GM21515 (cell line): ENCODE measurements around the gene SLC2A9.
"Not testable (repeated sequence)": the region's sequence is repeated elsewhere in the genome, so short reads cannot be mapped to it uniquely, and the experiment has no call there.

Source experiments
- ATAC-seq: cut with Tn5 transposase; IDR thresholded peaks from one replicate; pipeline ENCODE4 v1.9.1; 2021; ENCODE audit not compliant: unreplicated experiment

SLC2A9 gene

DNA sequence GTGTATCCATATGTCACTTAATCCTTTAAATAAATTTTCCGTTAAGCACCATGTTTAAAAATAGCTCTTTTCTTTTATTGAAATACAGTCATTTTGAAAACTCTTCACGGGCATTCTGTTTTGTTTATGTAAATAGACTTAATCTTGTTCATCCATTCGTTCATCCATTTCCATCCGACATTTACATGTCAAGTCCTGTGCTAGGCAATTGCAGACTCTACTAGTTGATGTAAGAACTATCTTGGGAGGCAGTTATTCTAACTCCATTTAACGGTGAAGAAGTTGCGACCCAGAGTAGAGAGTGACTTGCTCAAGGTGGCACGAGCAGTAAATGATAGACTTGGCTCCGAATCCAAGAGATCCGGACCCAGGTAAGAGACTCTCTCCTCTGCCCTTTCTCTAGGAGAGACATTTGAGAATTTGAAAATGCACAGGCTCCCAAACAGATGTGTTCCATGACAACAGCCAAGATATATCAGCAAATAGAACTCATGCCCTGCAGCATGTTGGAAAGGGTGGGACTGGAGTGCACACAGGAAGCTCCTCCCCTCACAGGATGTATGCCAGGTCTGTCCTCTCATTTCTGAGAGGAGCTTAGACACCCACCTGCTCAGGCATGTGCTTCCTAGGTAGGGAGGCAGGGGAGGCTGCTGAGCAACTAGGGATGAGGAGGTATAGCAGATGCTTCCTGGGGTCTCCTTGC, 175.4 kb downstream of the SLC2A9 start:
- no peak for ATAC-seq

- no peak for ATAC-seq
These were observed 180.2 kb downstream of the SLC2A9 start for GRCh38 chr4:9841072-9841471.

DNA sequence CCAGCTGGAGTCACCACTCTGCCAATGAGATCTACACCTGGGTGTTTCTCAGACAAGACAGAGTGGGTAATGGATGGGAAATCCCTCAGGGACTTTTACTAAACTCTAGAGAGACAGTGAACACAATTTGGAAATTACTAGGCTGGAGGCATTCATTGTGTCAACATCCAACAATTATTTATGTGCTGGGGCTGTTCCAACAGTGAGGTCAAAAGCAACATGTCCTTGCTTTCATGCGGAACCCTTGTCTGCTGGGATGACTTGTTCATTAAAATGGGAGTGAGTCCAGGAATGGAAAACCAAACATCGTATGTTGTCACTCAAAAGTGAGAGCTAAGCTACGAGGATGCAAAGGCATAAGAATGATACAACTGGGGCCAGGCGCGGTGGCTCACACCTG, 185.9 kb downstream of the SLC2A9 start:
- no peak for ATAC-seq

GRCh38 chr4:9833421-9833820, 187.9 kb downstream of the SLC2A9 start:
- ATAC-seq: no peak

- ATAC-seq: no peak
These were observed 188.7 kb downstream of the SLC2A9 start for GRCh38 chr4:9832640-9833039.

DNA sequence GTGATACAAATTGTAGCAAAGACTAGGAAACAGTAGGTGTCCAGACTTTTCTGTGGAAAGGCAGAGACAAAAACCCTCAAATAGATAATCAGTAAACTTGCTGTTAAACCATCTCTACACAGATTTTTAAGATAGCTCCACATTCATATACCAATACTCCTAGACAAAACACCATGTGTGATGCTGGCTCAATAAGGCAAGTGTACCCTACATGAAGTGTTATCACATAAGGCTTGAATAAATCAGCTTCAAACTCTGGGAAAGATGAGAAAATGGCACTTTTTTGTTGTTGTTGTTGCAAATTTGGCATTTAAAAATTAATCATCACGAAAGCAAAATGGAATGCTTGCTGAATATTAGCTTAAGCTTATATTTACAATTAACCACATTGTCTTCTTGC, 194.7 kb downstream of the SLC2A9 start:
- no peak for ATAC-seq

DNA sequence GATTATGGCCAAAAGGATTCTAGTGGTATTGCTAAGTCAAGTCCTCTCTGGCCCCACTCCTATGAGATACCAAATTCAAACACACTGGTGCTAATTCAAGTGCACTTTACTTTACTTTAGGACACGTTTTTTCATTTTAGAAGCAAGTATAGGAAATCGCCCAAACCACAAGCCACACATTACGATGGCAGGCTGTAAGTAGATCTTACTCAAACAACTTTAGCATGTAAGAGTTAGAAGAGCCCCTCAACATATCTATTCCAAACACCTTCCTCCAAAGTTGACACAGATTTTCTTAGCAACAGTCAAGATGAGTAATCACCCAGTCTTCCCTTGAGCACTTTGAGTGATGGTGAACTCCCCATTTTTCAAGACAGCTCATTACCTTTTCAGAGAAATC, 196.2 kb downstream of the SLC2A9 start:
- no peak for ATAC-seq

DNA sequence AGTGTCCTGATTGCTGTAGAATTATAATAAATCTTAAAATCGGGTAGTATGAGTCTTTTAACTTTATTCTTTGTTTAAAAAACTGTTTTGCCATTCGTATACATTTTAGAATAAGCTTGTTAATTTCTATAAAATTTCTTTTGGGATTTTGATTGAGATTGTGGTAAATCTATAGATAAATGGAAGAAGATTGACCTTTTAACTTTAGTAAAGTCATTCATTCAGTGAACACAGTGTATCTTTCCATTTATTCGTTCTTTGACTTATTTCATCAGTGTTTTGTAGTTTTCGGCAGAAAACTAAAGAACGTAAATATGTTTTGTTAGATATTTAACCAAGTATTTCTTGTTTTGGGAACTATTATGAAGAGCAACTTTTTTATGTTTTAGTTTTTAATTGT, 201.0 kb downstream of the SLC2A9 start:
- ATAC-seq: no peak

DNA sequence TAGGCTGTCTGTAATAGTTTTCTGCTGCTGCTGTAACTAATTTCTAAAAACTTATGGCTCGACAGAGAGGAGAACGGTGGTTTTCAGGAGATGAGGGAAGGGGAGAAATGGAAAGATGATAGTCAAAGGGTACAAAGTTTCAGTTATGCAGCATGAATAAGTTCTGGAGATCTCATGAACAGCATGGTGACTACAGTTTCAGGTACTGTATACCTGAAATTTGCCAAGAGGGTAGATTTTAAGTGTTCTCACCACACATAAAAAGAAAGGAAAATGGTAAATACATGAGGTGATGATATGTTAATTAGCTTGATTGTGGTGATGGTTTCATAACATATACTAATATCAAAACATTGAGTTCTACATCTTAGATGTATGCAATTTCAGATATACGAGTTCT, 205.0 kb downstream of the SLC2A9 start:
- ATAC-seq: no peak

DNA sequence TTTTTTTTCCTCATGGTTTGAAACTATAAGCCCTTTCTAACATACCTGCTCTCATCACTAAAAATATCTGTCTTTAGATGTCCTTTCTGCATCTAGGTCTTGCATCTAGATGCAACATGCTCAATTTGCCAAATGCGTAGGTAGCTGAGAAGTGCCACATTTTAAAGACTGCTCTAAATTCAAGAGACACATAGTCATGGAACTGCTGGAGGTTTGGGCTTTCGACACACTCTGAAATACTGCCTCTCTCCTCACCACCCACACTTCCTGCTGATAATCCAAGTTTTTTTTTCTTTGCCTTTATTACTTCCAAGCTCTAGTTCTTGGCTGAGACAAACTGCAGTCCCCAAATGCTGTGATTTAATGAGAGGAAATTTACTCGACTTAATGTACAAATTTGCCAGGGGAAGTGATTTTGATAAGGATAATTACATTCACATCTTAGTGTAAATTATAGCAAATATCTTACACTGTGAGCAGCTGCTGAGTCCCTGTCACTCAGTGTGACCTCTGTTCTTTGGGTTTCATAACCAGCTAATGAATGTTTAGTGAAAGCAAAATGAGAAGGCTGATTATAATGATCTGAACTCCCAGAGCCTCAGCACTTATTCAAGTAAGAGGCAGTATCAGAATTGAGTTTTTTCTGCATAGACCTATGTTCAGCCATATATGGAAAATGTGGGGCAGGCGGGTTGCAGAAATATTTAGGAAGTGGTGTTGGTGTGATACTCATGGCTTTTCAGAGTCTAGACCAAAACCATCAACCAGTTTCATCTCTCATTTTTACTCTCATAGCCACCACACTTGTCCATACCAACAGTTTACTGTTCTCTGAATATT, 208.6 kb downstream of the SLC2A9 start:
- ATAC-seq: peak; percentile 85

GRCh38 chr4:9811806-9812205, 209.5 kb downstream of the SLC2A9 start:
- no peak for ATAC-seq

GRCh38 chr4:9808077-9808476, 213.2 kb downstream of the SLC2A9 start:
- ATAC-seq: no peak

GRCh38 chr4:9804918-9805317, 216.4 kb downstream of the SLC2A9 start:
- no peak for ATAC-seq

GRCh38 chr4:9800848-9801247, 220.4 kb downstream of the SLC2A9 start:
- no peak for ATAC-seq

DNA sequence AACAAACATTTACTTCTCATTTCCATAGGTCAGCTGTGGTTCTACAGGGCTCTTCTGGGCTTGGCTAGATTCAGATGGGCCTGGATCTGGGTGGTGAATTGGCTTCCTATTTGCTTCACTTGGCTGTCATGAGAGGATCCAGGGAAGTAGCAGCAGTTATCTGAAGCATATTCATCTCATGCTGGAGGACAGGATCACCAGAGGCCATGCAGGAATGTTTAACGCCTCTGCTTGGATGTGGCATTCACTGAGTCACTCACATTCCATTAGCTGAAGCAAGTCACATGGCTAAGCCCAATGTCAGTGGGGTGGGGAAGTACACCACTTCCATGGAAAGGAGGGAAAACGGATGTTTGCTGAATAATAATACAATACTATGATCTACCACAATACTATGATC, 224.7 kb downstream of the SLC2A9 start:
- not testable (repeated sequence) for ATAC-seq

GRCh38 chr4:9792381-9792780, 228.9 kb downstream of the SLC2A9 start:
- no peak for ATAC-seq

- not testable (repeated sequence) for ATAC-seq
These were observed 235.4 kb downstream of the SLC2A9 start for GRCh38 chr4:9785891-9786290.

DNA sequence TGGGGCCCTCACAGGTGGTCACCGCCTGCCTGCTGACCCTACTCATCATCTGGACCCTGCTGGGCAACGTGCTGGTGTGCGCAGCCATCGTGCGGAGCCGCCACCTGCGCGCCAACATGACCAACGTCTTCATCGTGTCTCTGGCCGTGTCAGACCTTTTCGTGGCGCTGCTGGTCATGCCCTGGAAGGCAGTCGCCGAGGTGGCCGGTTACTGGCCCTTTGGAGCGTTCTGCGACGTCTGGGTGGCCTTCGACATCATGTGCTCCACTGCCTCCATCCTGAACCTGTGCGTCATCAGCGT, 239.2 kb downstream of the SLC2A9 start:
- no peak for ATAC-seq

GRCh38 chr4:9781343-9782135, 239.8 kb downstream of the SLC2A9 start, which contains the start of gene DRD5:
Gene DRD5, plus strand, starts transcription at chr4:9781634. Its CDS starts 396 bp downstream, at chr4:9782030.
- ATAC-seq: no peak
